Activated naive CD8-positive, alpha-beta T cell treated with anti-CD3 and anti-CD28 coated beads, Interleukin-2, amount 50 U/mL, for 24 hours (primary cell): Measurements from ENCODE around the gene PRKCG.
A peak's percentile ranks its signal among the peaks of the same experiment; 100 is the strongest.

Experiments
- ATAC-seq: fragments of 150-1000 bp; cut with Tn5 transposase; one replicate; pipeline ENCODE4 v1.10.0; 2021
- DNase-seq: peaks from one replicate; pipeline ENCODE4 v3.0.0; 2021
- H3K27ac Mint-ChIP-seq: one replicate; pipeline ENCODE4 v1.8.0; 2021; ENCODE audit warnings: mild to moderate bottlenecking, mixed read lengths
- H3K27me3 Mint-ChIP-seq: one replicate; pipeline ENCODE4 v1.8.0; 2021; ENCODE audit warnings: mixed read lengths
- H3K36me3 Mint-ChIP-seq: one replicate; pipeline ENCODE4 v1.8.0; 2021; ENCODE audit warnings: low read depth, mixed read lengths
- H3K4me1 Mint-ChIP-seq: one replicate; pipeline ENCODE4 v1.8.0; 2021; ENCODE audit warnings: mixed read lengths
- H3K4me3 Mint-ChIP-seq: one replicate; pipeline ENCODE4 v1.8.0; 2021; ENCODE audit warnings: mild to moderate bottlenecking, moderate library complexity, mixed read lengths
- H3K9me3 Mint-ChIP-seq: one replicate; pipeline ENCODE4 v1.8.0; 2021; ENCODE audit warnings: mixed read lengths

Gene PRKCG

DNA sequence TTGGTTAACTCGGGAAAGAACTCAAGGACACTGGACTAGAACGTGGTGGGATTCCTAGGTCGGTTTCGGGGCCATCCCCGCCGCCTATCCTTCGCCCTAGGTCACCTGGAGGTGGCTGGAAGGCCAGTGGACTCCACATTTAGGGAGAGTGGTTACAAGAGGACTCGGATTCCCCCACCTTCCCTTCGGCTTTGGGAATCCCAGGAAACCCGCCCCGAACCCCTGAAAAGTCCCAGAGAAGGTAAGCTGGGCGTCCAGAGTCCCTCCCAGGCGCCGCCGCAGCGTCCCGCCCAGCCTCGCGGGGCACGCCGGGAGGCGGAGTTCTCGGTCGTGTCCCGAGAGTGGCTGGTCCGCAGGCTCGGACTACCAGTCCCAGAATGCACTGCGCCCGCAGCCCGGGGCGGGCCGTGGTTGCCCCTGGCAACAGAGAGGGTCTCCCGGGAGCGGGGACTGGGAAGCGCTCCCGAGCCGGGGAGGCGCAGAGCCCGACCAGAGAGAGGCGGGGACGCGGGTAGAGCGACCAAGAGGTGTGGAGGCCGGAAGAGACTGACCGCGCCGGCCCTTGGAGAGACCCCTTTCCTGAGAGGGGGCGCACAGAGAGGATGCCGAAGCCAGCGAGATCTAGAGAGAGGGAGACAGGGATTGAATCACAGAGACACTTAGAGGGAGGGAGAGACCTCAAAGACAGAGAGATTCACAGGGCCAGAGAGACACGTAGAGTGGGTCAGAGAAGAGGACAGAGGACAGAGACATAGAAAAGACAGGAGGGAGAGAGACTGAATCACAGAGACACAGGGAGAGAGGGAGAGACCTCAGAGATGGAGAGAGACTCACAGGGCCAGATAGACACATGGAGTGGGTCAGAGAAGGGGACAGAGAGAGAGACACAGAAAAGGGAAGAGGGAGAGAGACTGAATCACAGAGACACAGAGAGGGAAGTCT, 2.6 kb upstream of the PRKCG start:
- H3K27me3 Mint-ChIP-seq, result peaks cover 14% of the 10 kb centered on the region
- H3K4me3 Mint-ChIP-seq, result no peak overlapping the region
- ATAC-seq (peak; percentile 87), DNase-seq (peak; percentile 87)
- peaks cover 45% of the 10 kb centered on the region for H3K4me1 Mint-ChIP-seq
- no peaks in the 10 kb centered on the region for H3K9me3 Mint-ChIP-seq
- H3K36me3 Mint-ChIP-seq, result peaks cover 13% of the 10 kb centered on the region
- peak overlapping the region; percentile 9 for H3K27ac Mint-ChIP-seq

DNA sequence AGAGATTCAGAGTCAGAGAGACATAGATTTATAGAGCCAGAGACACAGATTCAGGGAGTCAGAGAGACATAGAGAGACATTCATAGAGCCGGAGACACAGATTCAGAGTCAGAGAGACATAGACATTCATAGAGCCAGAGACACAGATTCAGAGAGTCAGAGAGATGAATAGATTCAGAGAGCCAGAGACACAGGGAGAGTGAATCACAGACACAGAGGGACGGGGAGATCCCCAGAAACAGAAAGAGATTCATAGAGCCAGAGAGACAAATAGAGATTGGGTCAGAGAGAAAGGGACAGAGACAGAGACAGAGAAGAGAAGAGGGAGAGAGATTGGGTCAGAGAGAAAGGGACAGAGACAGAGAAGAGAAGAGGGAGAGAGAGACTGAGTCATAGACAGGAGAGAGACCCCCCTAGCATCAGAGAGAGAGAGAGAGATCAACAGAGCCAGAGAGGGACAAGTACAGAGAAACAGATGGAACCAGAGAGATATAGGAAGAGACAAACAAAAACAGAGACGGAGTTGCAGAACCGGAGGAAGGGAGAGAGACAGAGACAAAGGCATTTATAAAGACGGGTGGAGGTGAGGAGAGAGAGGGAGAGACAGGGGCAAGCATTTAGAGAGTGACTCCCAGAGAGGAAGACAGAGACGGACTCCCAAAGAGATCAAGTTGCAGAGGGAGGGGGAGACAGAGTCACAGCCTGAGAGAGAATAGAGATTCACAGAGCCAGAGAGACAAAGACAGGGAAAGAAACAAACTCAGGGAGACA, 1.1 kb upstream of the PRKCG start:
- Mint-ChIP-seq H3K9me3 (no peaks in the 10 kb centered on the region), H3K27ac (no peak overlapping the region), H3K4me1 (peaks cover 32% of the 10 kb centered on the region), H3K27me3 (peaks cover 24% of the 10 kb centered on the region), H3K36me3 (peaks cover 4% of the 10 kb centered on the region), H3K4me3 (no peak overlapping the region)
- DNase-seq (no peak), ATAC-seq (no peak)

DNA sequence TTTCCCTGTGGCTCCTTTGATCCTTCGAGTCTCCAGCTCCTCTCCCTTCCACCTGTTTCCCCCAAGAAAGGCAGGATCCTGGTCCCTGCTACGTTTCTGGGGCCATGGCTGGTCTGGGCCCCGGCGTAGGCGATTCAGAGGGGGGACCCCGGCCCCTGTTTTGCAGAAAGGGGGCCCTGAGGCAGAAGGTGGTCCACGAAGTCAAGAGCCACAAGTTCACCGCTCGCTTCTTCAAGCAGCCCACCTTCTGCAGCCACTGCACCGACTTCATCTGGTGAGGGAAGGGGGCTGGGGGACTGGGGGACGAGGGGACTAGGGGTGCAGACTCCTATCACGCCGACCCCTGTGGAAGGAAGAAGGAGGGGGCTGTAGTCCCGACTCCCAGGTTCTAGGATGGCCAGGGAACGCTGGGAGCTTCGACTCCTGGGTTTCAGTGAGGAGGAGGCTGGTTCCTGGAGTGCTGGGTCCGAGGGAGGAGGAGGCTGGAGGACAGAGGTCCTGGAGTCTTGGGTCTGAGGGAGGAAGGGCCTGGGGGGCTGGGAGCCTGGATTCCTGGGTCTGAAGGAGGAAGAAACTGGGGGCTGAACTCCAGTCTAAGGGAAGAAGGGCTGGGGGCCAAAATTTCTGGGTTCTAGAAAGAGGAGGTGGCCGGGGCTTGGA, 524 bp downstream of the PRKCG start:
- peaks cover 24% of the 10 kb centered on the region for H3K27me3 Mint-ChIP-seq
- H3K27ac Mint-ChIP-seq, result no peak overlapping the region
- ATAC-seq (no peak), DNase-seq (no peak)
- no peaks in the 10 kb centered on the region for H3K9me3 Mint-ChIP-seq
- H3K4me1 Mint-ChIP-seq, result peaks cover 16% of the 10 kb centered on the region
- no peaks in the 10 kb centered on the region for H3K36me3 Mint-ChIP-seq
- H3K4me3 Mint-ChIP-seq, result no peak overlapping the region

DNA sequence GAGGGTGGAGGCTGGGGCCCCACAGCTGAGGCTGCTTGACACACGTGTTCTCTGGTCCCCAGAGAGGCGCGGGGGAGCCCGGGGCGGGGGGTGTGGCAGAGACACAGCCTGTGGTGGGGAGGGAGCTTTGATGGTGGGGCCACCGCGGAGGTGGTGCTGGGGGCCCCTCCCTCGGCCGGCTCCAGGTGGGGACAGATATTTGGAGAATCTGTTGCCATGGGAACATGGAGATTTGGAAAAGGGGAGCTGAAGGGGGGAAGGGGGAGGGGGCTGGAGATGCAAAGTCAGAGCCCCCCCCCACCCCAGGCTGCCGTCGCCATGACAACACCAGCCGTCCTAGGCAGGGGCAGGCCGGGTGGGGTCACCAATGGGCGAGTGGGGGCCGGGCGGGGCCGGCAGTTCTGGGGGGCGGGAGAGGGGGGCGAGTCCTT, 1.2 kb downstream of the PRKCG start:
- no peak overlapping the region for H3K4me3 Mint-ChIP-seq

DNA sequence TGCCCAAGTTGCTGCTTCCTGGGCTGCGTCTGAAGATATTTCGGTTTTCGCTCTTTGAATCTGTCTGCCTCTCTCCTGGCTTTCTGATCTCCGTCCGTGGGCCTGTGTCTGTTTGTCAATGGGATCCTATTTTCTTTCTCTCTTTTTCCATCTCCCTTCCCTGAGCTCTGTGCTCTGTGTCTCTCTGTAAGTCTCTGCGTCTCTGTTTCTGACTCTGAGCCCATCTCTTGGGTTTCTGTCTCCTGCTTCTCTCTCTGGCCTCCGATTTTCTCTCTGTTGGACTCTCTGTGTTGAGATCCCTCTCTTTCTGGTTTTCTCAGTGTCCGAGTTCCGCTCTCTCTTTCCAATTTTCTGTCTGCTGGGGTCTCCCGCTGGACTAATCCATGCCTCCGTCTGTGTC, 1.7 kb downstream of the PRKCG start:
- Mint-ChIP-seq H3K4me1 (peaks cover 9% of the 10 kb centered on the region), H3K9me3 (no peaks in the 10 kb centered on the region), H3K36me3 (no peaks in the 10 kb centered on the region), H3K4me3 (no peak overlapping the region), H3K27me3 (peaks cover 24% of the 10 kb centered on the region), H3K27ac (no peak overlapping the region)
- no peak for ATAC-seq
- no peak for DNase-seq

More for the DNA sequence above, 1.2 kb downstream of the PRKCG start:
- DNase-seq, result no peak
- H3K4me1 Mint-ChIP-seq, result peaks cover 11% of the 10 kb centered on the region
- H3K36me3 Mint-ChIP-seq, result no peaks in the 10 kb centered on the region
- no peaks in the 10 kb centered on the region for H3K9me3 Mint-ChIP-seq
- H3K27ac Mint-ChIP-seq, result no peak overlapping the region
- H3K27me3 Mint-ChIP-seq, result peaks cover 24% of the 10 kb centered on the region
- no peak for ATAC-seq

DNA sequence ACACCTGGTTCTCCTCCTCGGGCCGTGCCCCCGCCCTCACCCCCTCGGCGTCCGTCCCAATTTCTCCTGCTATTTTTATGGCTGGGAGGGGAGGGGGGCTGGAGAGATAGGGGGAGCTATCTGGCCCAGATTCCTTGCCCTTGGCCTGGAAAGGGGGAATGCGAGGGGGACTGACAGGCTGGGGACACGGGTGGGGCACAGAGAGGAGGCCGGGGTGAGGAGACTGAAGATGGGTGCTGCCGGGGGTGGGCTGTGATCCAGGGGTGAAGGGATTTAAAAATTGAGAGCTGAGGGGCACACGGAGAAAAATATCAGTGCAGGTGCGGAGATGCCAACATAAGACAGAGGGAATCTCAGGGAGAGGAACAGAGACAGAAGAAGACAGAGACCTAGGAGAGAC, 2.3 kb downstream of the PRKCG start:
- ATAC-seq, result no peak
- Mint-ChIP-seq H3K4me3 (no peak overlapping the region), H3K9me3 (no peaks in the 10 kb centered on the region), H3K27ac (no peak overlapping the region), H3K27me3 (peaks cover 24% of the 10 kb centered on the region), H3K4me1 (peaks cover 5% of the 10 kb centered on the region), H3K36me3 (no peaks in the 10 kb centered on the region)
- DNase-seq, result no peak

DNA sequence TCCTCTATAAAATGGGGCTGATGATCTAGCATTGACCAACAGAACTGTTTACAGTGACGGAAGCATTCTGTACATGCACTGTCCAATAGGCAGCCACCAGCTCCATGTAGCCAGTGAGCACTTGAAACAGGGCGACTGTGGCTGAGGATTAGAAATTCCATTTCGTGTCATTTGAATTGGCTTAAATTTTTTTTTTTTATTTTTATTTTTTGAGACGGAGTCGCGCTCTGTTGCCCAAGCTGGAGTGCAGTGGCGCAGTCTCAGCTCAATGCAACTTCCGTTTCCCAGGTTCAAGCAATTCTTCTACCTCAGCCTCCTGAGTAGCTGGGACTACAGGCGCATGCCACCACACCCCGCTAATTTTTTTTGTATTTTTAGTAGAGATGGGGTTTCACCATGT, 3.0 kb downstream of the PRKCG start:
- DNase-seq (no peak), ATAC-seq (no peak)
- Mint-ChIP-seq H3K36me3 (no peaks in the 10 kb centered on the region), H3K27ac (no peak overlapping the region), H3K4me1 (peaks cover 6% of the 10 kb centered on the region), H3K4me3 (no peak overlapping the region), H3K27me3 (peaks cover 24% of the 10 kb centered on the region), H3K9me3 (no peaks in the 10 kb centered on the region)

DNA sequence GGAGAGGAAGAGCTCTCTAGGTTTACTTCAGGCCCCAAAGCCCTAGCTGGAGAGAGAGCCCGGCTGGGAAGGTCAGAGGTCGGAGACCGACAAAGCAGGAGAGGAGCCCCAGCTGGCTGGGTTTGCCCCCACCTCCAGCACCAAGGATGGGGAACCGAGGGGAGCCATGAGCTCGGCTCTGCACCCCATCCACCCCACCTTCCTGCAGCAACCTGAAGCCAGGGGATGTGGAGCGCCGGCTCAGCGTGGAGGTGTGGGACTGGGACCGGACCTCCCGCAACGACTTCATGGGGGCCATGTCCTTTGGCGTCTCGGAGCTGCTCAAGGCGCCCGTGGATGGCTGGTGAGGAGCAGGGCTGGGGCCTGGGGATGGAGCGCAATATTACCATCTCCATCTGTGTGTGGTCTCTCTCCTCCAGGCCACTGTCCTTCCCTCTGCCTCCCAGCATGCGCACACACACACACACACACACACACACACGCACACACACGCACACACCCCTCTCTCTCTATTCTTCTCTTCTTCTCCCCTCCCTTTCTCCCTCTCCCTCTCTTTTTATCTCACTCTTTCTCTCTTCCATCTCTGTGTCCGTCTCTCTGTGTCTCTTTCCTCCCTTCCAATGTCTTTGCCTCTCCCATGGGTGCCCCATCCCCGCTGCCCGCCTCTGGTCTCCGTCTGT, 10.4 kb downstream of the PRKCG start:
- Mint-ChIP-seq H3K4me1 (peaks cover 2% of the 10 kb centered on the region), H3K9me3 (no peaks in the 10 kb centered on the region), H3K4me3 (no peak overlapping the region), H3K27ac (no peak overlapping the region), H3K36me3 (no peaks in the 10 kb centered on the region), H3K27me3 (peaks cover 29% of the 10 kb centered on the region)
- DNase-seq (no peak), ATAC-seq (no peak)

DNA sequence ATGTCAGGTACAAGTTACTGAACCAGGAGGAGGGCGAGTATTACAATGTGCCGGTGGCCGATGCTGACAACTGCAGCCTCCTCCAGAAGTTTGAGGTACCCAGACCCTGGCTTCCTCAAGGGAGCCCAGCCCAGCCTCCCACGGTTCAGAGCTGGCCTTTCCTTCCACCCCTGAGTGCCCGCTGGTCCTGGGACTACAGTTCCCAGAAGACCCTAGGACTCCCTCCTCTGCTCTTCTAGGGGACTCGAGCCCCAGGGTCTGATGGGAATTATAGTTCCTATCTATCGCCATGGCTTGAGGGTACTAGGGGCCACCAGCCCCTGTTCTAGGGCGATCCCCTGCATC, 11.0 kb downstream of the PRKCG start:
- Mint-ChIP-seq H3K4me1 (peaks cover 2% of the 10 kb centered on the region), H3K27me3 (peaks cover 34% of the 10 kb centered on the region), H3K4me3 (no peak overlapping the region), H3K27ac (no peak overlapping the region), H3K36me3 (no peaks in the 10 kb centered on the region), H3K9me3 (no peaks in the 10 kb centered on the region)
- DNase-seq (no peak), ATAC-seq (peak; percentile 41)

DNA sequence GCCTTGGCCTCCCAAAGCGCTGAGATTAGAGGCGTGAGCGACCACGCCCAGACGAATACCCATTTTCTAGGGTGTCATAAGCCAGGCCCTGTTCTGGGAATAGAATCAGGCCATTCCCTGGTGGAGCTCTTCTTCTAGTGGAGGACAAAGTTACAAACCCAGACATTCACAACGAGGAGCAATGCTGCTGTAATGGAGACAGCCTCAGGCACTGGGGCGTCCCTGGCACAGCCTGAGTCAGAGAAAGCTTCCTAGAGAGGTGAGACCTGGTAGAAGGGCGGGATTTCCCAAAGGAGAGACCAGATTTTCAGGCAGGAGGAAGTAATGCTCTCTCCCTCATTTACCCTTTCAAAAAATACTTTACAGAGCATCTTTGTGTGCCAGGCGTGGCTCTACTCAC, 12.7 kb downstream of the PRKCG start:
- no peaks in the 10 kb centered on the region for H3K9me3 Mint-ChIP-seq
- H3K4me1 Mint-ChIP-seq, result peaks cover 5% of the 10 kb centered on the region
- no peak overlapping the region for H3K4me3 Mint-ChIP-seq
- H3K36me3 Mint-ChIP-seq, result no peaks in the 10 kb centered on the region
- H3K27me3 Mint-ChIP-seq, result peaks cover 50% of the 10 kb centered on the region
- no peak for DNase-seq
- no peak overlapping the region for H3K27ac Mint-ChIP-seq
- no peak for ATAC-seq

DNA sequence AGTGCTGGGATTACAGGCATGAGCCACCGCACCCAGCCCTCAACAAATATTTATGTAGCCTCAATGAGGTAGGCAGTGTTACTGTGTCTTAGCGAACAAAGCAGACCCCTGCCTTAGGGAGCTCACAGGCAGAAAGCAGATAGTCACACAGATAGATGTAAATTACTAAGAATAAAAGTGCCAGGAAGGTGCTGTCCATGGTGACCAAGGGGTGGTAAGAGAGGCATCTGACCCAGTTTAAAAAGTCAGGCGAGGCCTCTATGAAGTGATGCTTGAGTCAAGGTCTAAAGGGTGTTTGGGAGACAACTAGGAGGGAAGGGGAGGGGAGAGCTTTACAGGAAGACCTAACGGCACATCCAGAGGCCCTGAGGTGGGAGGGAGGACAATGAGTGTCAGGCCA, 14.7 kb downstream of the PRKCG start:
- H3K27me3 Mint-ChIP-seq, result peaks cover 52% of the 10 kb centered on the region
- H3K4me1 Mint-ChIP-seq, result peaks cover 2% of the 10 kb centered on the region
- no peaks in the 10 kb centered on the region for H3K36me3 Mint-ChIP-seq
- no peak overlapping the region for H3K4me3 Mint-ChIP-seq
- no peak overlapping the region for H3K27ac Mint-ChIP-seq
- DNase-seq (no peak), ATAC-seq (no peak)
- H3K9me3 Mint-ChIP-seq, result no peaks in the 10 kb centered on the region

DNA sequence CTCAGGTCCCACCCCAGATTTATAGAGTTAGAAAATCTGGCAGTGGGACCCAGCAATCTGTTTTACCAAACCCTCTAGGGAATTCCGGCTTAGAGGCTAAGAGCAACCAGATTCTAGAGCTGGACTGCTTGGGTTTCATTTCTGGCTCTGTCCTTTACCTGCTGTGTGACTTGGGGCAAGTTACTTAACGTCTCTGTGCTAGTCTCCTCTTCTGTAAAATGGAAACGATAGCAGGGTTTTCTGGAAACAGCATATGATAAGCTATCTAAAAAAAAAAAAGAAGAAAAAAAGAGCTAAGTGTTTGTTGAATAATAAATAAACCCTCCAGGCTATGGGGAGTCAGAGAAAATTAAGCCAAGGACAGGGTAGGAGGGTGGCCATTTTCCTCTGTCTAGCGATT, 15.5 kb downstream of the PRKCG start:
- Mint-ChIP-seq H3K27ac (no peak overlapping the region), H3K27me3 (peaks cover 47% of the 10 kb centered on the region), H3K9me3 (no peaks in the 10 kb centered on the region), H3K4me3 (no peak overlapping the region), H3K4me1 (peaks cover 2% of the 10 kb centered on the region), H3K36me3 (no peaks in the 10 kb centered on the region)
- no peak for DNase-seq
- ATAC-seq, result no peak

DNA sequence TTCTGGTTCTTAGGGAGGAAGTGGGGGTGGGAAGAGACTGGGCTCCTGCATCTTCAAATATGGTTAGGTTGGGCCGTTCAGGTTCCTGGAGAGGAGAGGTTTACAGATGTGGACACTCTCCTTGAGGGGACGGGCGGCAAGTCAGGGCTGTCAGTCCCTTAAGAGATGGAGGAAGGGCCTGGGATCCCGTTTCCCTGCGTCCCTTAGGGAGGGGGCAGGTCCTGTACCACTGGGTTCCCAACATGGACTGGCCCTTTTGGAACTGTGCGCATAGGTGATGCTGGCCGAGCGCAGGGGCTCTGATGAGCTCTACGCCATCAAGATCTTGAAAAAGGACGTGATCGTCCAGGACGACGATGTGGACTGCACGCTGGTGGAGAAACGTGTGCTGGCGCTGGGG, 16.2 kb downstream of the PRKCG start:
- H3K4me1 Mint-ChIP-seq, result peaks cover 2% of the 10 kb centered on the region
- peaks cover 47% of the 10 kb centered on the region for H3K27me3 Mint-ChIP-seq
- no peaks in the 10 kb centered on the region for H3K9me3 Mint-ChIP-seq
- DNase-seq, result no peak
- no peak overlapping the region for H3K4me3 Mint-ChIP-seq
- no peak for ATAC-seq
- no peak overlapping the region for H3K27ac Mint-ChIP-seq
- H3K36me3 Mint-ChIP-seq, result no peaks in the 10 kb centered on the region

DNA sequence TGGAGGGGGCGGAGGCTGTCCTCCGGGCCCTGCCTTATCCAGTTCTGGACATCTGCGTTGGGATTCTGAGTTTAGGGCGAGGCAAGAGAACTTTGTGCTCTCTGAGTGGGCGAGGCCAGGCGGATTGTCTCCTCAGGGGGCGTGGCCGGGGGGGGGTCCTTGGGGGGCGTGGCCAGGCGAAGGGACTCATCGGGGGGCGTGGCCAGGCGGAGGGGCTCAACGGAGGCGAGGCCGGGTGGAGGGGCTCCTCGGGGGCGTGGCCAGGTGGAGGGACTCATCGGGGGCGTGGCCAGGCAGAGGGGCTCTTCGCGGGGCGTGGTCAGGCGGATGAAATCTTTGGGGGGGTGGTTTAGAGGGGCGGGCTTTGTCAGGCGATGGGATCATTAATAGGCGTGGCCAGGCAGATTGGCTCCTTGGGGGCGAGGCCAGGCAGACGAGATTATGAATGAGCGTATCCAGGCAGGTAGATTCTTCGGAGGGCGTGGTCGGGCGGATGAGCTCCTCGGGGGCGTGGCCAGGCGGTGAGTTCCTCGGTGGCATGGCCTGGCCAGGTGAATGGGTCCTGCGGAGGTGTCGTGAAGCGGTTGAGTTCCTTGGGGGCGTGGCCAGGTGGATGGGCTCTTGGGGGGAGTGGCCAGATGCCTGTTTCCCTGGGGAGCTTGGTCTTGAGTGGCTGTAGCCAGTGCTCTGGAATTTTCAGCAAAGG, 16.8 kb downstream of the PRKCG start:
- Mint-ChIP-seq H3K4me1 (peaks cover 2% of the 10 kb centered on the region), H3K9me3 (no peaks in the 10 kb centered on the region), H3K27me3 (peaks cover 49% of the 10 kb centered on the region), H3K4me3 (no peak overlapping the region), H3K36me3 (no peaks in the 10 kb centered on the region), H3K27ac (no peak overlapping the region)
- no peak for DNase-seq
- ATAC-seq, result no peak
